D721Med (cell line): ENCODE data around the gene LAG3.

Source experiments
- DNase-seq: peaks from one replicate; pipeline ENCODE4 v3.0.0; 2011; ENCODE audit warnings: low spot score; ENCODE audit not compliant: insufficient read length
- FAIRE-seq: peaks from 2 replicates; lab custom pipeline; 2011; peaks lifted over from hg19 to GRCh38; lab: Jason Lieb, UNC
- CTCF ChIP-seq: IDR thresholded peaks from 2 replicates; pipeline ENCODE4 v1.5.1; 2012; ENCODE audit warnings: mild to moderate bottlenecking, control low read depth; ENCODE audit not compliant: insufficient read depth; ENCODE audit errors: missing control alignments

LAG3 gene

GRCh38 chr12:6819106-6820030, 47.0 kb downstream of the LAG3 start:
- FAIRE-seq (no peak), DNase-seq (no peak)
- no peak for TF ChIP-seq CTCF

- FAIRE-seq, result no peak
- DNase-seq, result no peak
Observed at GRCh38 chr12:6820166-6820565, 47.8 kb downstream of the LAG3 start.

GRCh38 chr12:6821591-6822425, 49.5 kb downstream of the LAG3 start, which contains the start of gene GPR162:
Gene GPR162, plus strand, starts transcription at chr12:6821821. Its CDS starts 2,078 bp downstream, at chr12:6823899.
- FAIRE-seq (no peak), DNase-seq (no peak)
- no peak for TF ChIP-seq CTCF

More at GRCh38 chr12:6820166-6820565, 47.8 kb downstream of the LAG3 start:
- TF ChIP-seq CTCF, result no peak

GRCh38 chr12:6822426-6823135, 50.3 kb downstream of the LAG3 start:
- no peak for FAIRE-seq

GRCh38 chr12:6823182-6824084, 51.1 kb downstream of the LAG3 start:
- no peak for FAIRE-seq
- DNase-seq, result no peak
- TF ChIP-seq CTCF, result no peak

More at GRCh38 chr12:6822426-6823135, 50.3 kb downstream of the LAG3 start:
- TF ChIP-seq CTCF, result no peak
- no peak for DNase-seq

- no peak for TF ChIP-seq CTCF
- FAIRE-seq, result no peak
- DNase-seq, result no peak
Observed at GRCh38 chr12:6824085-6824775, 51.9 kb downstream of the LAG3 start.
